ENCODE measurements around the gene CATSPER3. TPM values are rescaled to one million over a fixed set of nuclear protein-coding genes. Genes with fewer than 3 reads are reported as not detected.

Gene CATSPER3
- polyA plus RNA-seq, 3 donors: 0.15 to 0.60 (median 0.52) TPM

DNA sequence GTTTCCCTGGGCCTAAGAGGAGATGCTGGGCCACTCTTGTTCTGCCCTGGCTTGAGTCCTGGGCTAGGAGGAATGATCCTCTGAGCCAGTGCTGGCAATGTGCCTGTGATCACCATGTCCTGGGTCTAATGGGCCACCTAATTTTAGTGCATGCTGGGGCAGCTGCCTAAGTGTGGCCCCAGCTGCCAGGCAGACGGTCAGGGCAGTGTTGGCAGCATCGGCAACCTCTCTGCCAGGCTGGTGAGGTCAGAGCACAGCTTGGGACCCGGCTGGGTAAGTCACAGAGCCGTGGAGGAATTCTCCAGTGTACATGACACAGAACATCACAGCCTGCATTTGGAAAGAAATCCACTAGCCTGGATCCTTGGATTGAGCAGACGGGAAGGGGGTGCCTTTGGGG lies 87.7 kb downstream of the CATSPER3 start:
- intact Hi-C loops (cut with micrococcal nuclease): no loop called here
- no peak overlapping the region for H2AFZ ChIP-seq (ENCODE audit: insufficient read depth, low read depth, low read length, poor library complexity, severe bottlenecking)
- H3K27me3 ChIP-seq (ENCODE audit: control insufficient read depth in 2 of 2, insufficient read depth in 2 of 2, low read length in 2 of 2): peaks cover 17 to 47% of the 10 kb centered on the region in 2 donors
- TF ChIP-seq, protein P1, sequence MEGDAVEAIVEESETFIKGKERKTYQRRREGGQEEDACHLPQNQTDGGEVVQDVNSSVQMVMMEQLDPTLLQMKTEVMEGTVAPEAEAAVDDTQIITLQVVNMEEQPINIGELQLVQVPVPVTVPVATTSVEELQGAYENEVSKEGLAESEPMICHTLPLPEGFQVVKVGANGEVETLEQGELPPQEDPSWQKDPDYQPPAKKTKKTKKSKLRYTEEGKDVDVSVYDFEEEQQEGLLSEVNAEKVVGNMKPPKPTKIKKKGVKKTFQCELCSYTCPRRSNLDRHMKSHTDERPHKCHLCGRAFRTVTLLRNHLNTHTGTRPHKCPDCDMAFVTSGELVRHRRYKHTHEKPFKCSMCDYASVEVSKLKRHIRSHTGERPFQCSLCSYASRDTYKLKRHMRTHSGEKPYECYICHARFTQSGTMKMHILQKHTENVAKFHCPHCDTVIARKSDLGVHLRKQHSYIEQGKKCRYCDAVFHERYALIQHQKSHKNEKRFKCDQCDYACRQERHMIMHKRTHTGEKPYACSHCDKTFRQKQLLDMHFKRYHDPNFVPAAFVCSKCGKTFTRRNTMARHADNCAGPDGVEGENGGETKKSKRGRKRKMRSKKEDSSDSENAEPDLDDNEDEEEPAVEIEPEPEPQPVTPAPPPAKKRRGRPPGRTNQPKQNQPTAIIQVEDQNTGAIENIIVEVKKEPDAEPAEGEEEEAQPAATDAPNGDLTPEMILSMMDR (IDR thresholded peaks at IDR 0.05): no peak
- H3K4me2 ChIP-seq (replicated peaks; ENCODE audit: extremely low read depth, low read length, poor library complexity, severe bottlenecking): no peak overlapping the region
- Mint-ChIP-seq H3K9me3 (peaks cover 0 to 2% (median 0%) of the 10 kb centered on the region in 7 donors), H3K27me3 (ENCODE audit: low read depth in 3 of 3) (peaks cover 51 to 67% (median 58%) of the 10 kb centered on the region in 3 donors), H3K4me1 (peaks cover 4% of the 10 kb centered on the region), H3K4me3 (no peak overlapping the region), H3K36me3 (no peaks in the 10 kb centered on the region), H3K27ac (no peak overlapping the region)
- H3K27ac ChIP-seq (ENCODE audit: low read depth in 1 of 2, low read length in 2 of 2): no peak overlapping the region
- H4K20me1 ChIP-seq (ENCODE audit: insufficient read depth, low read length): no peaks in the 10 kb centered on the region
- H3K9ac ChIP-seq (ENCODE audit: insufficient read depth, low read length, poor library complexity, severe bottlenecking): no peak overlapping the region
- WGBS (ENCODE audit: insufficient coverage): 93% methylated on average over 4 of the region's 5 CpGs
- H3K9me3 ChIP-seq (replicated peaks in 1 of 2; ENCODE audit: control insufficient read depth in 1 of 2, insufficient read depth in 1 of 2, low read length in 2 of 2): peaks cover 0 to 3% of the 10 kb centered on the region in 2 donors
- DNase-seq: no peak
- no peaks in the 10 kb centered on the region for H3K4me1 ChIP-seq (ENCODE audit: control insufficient read depth in 1 of 2, insufficient read depth in 2 of 2, low read length in 2 of 2)
- no peaks in the 10 kb centered on the region for H3K36me3 ChIP-seq (replicated peaks in 1 of 2; ENCODE audit: control insufficient read depth in 1 of 2, insufficient read depth in 2 of 2, low read length in 2 of 2)
- no peak overlapping the region for H3K4me3 ChIP-seq (replicated peaks in 1 of 3; ENCODE audit: low read depth in 2 of 3, low read length in 3 of 3)
- H3K79me2 ChIP-seq (ENCODE audit: insufficient read depth, low read length): no peaks in the 10 kb centered on the region

DNA sequence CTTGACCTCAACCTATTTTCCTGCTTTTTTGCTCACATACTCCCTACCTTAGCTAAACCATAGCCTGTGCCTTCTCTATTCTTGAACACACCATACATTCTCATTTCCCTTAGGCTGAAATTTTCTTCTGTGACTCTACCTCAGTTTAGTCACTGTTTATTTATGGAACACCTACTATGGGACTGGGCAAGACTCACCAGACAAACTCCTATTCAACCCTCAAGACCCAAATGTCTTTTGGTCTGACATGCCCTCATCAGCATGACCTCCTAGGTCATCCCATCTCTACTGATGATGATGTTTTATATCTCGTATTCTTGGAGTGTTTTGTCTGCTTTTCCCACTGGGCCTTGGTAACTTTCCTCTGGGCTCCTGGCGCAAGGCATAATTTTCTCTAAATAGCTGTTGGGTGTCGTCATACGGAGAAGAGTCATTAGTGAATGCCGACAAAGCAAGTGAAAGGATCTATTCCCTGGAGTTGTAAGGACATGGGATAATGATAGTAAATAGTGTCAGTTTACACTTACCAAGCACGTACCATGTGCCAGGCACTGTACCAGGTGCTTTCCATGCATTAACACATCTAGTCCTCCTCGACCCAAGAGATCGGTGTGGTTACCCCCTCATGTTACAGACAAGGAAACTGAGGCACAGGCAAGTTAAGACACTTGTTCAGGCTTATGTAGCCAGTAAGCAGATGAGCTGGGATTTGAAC lies 88.8 kb downstream of the CATSPER3 start:
- Histone ChIP-seq H3K9me3 (replicated peaks in 1 of 2; ENCODE audit: control insufficient read depth in 1 of 2, insufficient read depth in 1 of 2, low read length in 2 of 2) (peaks cover 0 to 3% of the 10 kb centered on the region in 2 donors), H3K9ac (ENCODE audit: insufficient read depth, low read length, poor library complexity, severe bottlenecking) (no peak overlapping the region), H3K27ac (ENCODE audit: low read depth in 1 of 2, low read length in 2 of 2) (no peak overlapping the region), H3K27me3 (ENCODE audit: control insufficient read depth in 2 of 2, insufficient read depth in 2 of 2, low read length in 2 of 2) (peaks cover 10 to 37% of the 10 kb centered on the region in 2 donors), H4K20me1 (ENCODE audit: insufficient read depth, low read length) (no peaks in the 10 kb centered on the region), H3K36me3 (replicated peaks in 1 of 2; ENCODE audit: control insufficient read depth in 1 of 2, insufficient read depth in 2 of 2, low read length in 2 of 2) (no peaks in the 10 kb centered on the region), H3K79me2 (ENCODE audit: insufficient read depth, low read length) (no peaks in the 10 kb centered on the region), H3K4me1 (ENCODE audit: control insufficient read depth in 1 of 2, insufficient read depth in 2 of 2, low read length in 2 of 2) (no peaks in the 10 kb centered on the region), H3K4me3 (replicated peaks in 1 of 3; ENCODE audit: low read depth in 2 of 3, low read length in 3 of 3) (no peak overlapping the region), H2AFZ (ENCODE audit: insufficient read depth, low read depth, low read length, poor library complexity, severe bottlenecking) (no peak overlapping the region), H3K4me2 (replicated peaks; ENCODE audit: extremely low read depth, low read length, poor library complexity, severe bottlenecking) (no peak overlapping the region)
- H3K27ac Mint-ChIP-seq: no peak overlapping the region
- intact Hi-C loops (cut with micrococcal nuclease): no loop called here
- no peaks in the 10 kb centered on the region for H3K9me3 Mint-ChIP-seq
- peaks cover 4% of the 10 kb centered on the region for H3K4me1 Mint-ChIP-seq
- 86% methylated on average over 5 of the region's 8 CpGs for WGBS (ENCODE audit: insufficient coverage)
- no peaks in the 10 kb centered on the region for H3K36me3 Mint-ChIP-seq
- H3K4me3 Mint-ChIP-seq: no peak overlapping the region
- TF ChIP-seq, protein P1 (IDR thresholded peaks at IDR 0.05): no peak
- DNase-seq: no peak
- H3K27me3 Mint-ChIP-seq (ENCODE audit: low read depth in 3 of 3): peaks cover 46 to 58% (median 52%) of the 10 kb centered on the region in 3 donors

Data from CD14-positive monocyte (primary cell).